HG03135 (cell line): ENCODE data around the gene KIF5A.

ENCODE experiments used
- ATAC-seq: cut with Tn5 transposase; IDR thresholded peaks from one replicate; pipeline ENCODE4 v1.9.1; 2021; ENCODE audit warnings: mild to moderate bottlenecking, moderate library complexity; ENCODE audit not compliant: unreplicated experiment

KIF5A gene

GRCh38 chr12:57518920-57519795 lies 30.7 kb upstream of the KIF5A start:
- no peak for ATAC-seq

- ATAC-seq: no peak
Observed at GRCh38 chr12:57519796-57520052, 30.1 kb upstream of the KIF5A start.

- ATAC-seq: peak; percentile 59
Observed at GRCh38 chr12:57520053-57520818, 29.6 kb upstream of the KIF5A start, which contains the start of gene DDIT3. Gene DDIT3, minus strand, starts transcription at chr12:57520514. Its CDS starts 3,108 bp downstream, at chr12:57517406.

- no peak for ATAC-seq
Observed at GRCh38 chr12:57521525-57522010, 28.3 kb upstream of the KIF5A start.

- ATAC-seq: peak; percentile 42
Observed at GRCh38 chr12:57522011-57522886, 27.6 kb upstream of the KIF5A start, which contains the start of gene MBD6. Gene MBD6, plus strand, starts transcription at chr12:57522824. Its CDS starts 1,480 bp downstream, at chr12:57524304.

- ATAC-seq: no peak
Observed at GRCh38 chr12:57522887-57523705, 26.7 kb upstream of the KIF5A start.

- ATAC-seq: no peak
Observed at GRCh38 chr12:57523706-57524614, 25.9 kb upstream of the KIF5A start.

- ATAC-seq: no peak
Observed at GRCh38 chr12:57524814-57525614, 24.8 kb upstream of the KIF5A start.

- no peak for ATAC-seq
Observed at GRCh38 chr12:57525615-57526383, 24.0 kb upstream of the KIF5A start.

- no peak for ATAC-seq
Observed at GRCh38 chr12:57526477-57527126, 23.2 kb upstream of the KIF5A start.

DNA sequence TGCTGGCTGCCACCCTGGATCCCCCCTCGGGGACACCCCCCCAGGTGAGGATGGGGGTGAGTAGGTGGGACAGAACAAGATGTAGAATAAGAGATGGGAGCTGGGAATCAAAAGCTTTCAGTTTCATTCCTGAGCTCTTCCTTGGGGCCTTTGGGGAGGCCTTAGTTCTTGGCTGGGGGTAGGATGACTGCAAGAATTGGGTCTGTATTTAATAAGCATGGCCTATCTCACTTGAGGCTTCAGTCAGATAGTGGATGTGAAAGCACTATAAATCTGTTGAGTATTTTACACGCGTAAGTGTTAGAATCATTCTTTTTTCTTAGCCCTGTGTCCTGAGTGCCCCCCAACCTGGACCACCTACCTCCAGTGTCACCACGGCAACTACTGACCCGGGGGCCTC lies 22.7 kb upstream of the KIF5A start:
- ATAC-seq: no peak

DNA sequence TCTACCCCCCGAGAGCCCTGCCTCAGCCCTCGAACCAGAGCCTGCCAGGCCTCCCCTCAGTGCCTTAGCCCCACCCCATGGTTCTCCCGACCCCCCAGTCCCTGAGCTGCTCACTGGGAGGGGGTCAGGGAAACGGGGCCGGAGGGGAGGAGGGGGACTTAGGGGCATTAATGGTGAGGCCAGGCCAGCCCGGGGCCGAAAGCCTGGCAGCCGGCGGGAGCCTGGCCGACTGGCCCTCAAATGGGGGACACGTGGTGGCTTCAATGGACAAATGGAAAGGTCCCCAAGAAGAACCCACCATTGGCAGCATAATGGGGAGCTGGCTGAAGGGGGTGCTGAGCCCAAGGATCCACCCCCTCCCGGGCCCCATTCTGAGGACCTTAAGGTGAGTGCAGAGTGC lies 21.7 kb upstream of the KIF5A start:
- no peak for ATAC-seq

GRCh38 chr12:57528831-57529555 lies 20.9 kb upstream of the KIF5A start:
- no peak for ATAC-seq

- ATAC-seq: no peak
Observed at GRCh38 chr12:57529831-57530230, 20.0 kb upstream of the KIF5A start.

GRCh38 chr12:57530396-57531142 lies 19.3 kb upstream of the KIF5A start:
- ATAC-seq: no peak

- ATAC-seq: no peak
Observed at GRCh38 chr12:57531836-57532235, 18.0 kb upstream of the KIF5A start.
